HEK293T (cell line): Measurements from ENCODE around the gene LRSAM1.

Experiments
- CTCF ChIA-PET: fragments of 350-600 bp; formaldehyde crosslinking; extraction: SDS; loops from one replicate; lab custom pipeline; 2021; ENCODE audit warnings: antibody characterized with exemption, inconsistent platforms; lab: Yijun Ruan, JAX
- POLR2A ChIA-PET: fragments of 350-600 bp; formaldehyde crosslinking; extraction: SDS; loops from one replicate; lab custom pipeline; 2020; ENCODE audit warnings: antibody characterized with exemption, inconsistent platforms; lab: Yijun Ruan, JAX
- DNase-seq: peaks from one replicate; pipeline ENCODE4 v3.0.0; 2012; ENCODE audit warnings: mixed read lengths; ENCODE audit errors: extremely low spot score
- ARNT ChIP-seq: fragments of 450-650 bp; IDR thresholded peaks from 2 replicates; pipeline ENCODE4 v1.6.1; 2017; ENCODE audit warnings: mild to moderate bottlenecking
- BHLHE40 ChIP-seq: fragments of 450-650 bp; IDR thresholded peaks from 2 replicates; pipeline ENCODE4 v1.6.1; 2016; ENCODE audit warnings: mild to moderate bottlenecking, moderate library complexity, borderline replicate concordance
- CTBP1 ChIP-seq: fragments of 450-650 bp; IDR thresholded peaks from 2 replicates; pipeline ENCODE4 v1.6.1; 2016; ENCODE audit warnings: borderline replicate concordance
- ELF4 ChIP-seq: fragments of 450-650 bp; IDR thresholded peaks from 2 replicates; pipeline ENCODE4 v1.6.1; 2017; ENCODE audit warnings: antibody characterized with exemption
- FOXA1 ChIP-seq: fragments of 450-650 bp; IDR thresholded peaks from 2 replicates; pipeline ENCODE4 v1.6.1; 2016; ENCODE audit warnings: mild to moderate bottlenecking
- FOXK2 ChIP-seq: fragments of 450-650 bp; IDR thresholded peaks from 2 replicates; pipeline ENCODE4 v1.6.1; 2016; ENCODE audit warnings: mild to moderate bottlenecking
- FOXM1 ChIP-seq: fragments of 450-650 bp; IDR thresholded peaks from 2 replicates; pipeline ENCODE4 v1.6.1; 2017; ENCODE audit warnings: mild to moderate bottlenecking, borderline replicate concordance
- HDGF ChIP-seq: fragments of 450-650 bp; IDR thresholded peaks from 2 replicates; pipeline ENCODE4 v1.6.1; 2017; ENCODE audit warnings: antibody characterized with exemption, borderline replicate concordance
- L3MBTL2 ChIP-seq: fragments of 450-650 bp; conservative IDR thresholded peaks from 2 replicates; pipeline ENCODE4 v1.6.1; 2016; ENCODE audit warnings: mild to moderate bottlenecking
- LEF1 ChIP-seq: fragments of 450-650 bp; IDR thresholded peaks from 2 replicates; pipeline ENCODE4 v1.6.1; 2017; ENCODE audit warnings: mild to moderate bottlenecking, borderline replicate concordance
- NFRKB ChIP-seq: fragments of 450-650 bp; IDR thresholded peaks from 2 replicates; pipeline ENCODE4 v1.6.1; 2016; ENCODE audit warnings: mild to moderate bottlenecking, moderate library complexity
- SP1 ChIP-seq: fragments of 450-650 bp; IDR thresholded peaks from 2 replicates; pipeline ENCODE4 v1.6.1; 2017
- SUZ12 ChIP-seq: fragments of 450-650 bp; IDR thresholded peaks from 2 replicates; pipeline ENCODE4 v1.6.1; 2016; ENCODE audit warnings: mild to moderate bottlenecking
- TARDBP ChIP-seq: fragments of 450-650 bp; IDR thresholded peaks from 2 replicates; pipeline ENCODE4 v1.6.1; 2016
- ZNF384 ChIP-seq: fragments of 450-650 bp; IDR thresholded peaks from 2 replicates; pipeline ENCODE4 v1.6.1; 2016
- TF ChIP-seq, protein P1 (sequence below): fragments of 450-650 bp; IDR thresholded peaks from 2 replicates; pipeline ENCODE4 v1.6.1; 2016

Gene LRSAM1

DNA sequence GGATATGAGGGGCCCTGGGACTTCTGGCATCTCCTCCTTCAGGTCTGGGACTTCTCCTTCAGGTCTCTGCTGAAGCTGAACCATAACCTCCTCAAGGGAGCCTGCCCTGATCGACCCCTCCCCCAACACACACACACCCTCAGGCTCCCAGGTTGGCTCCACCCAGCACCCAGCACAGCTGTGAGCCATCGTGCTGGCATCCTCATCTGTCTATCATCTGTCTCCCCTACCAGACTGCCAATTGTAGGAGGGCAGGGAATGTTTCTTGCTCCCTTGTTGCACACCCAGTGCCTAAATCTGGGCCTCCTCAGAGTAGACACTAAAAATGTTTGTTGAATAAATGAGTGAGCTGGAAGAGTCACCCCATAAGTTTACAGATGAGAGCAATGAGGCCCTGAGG, 71.4 kb downstream of the LRSAM1 start:
- TF ChIP-seq TARDBP (no peak), HDGF (no peak), LEF1 (no peak), SP1 (no peak), ARNT (no peak), L3MBTL2 (no peak), SUZ12 (no peak)
- ChIA-PET POLR2A (no interaction called here), CTCF (no interaction called here)
- no peak for DNase-seq

DNA sequence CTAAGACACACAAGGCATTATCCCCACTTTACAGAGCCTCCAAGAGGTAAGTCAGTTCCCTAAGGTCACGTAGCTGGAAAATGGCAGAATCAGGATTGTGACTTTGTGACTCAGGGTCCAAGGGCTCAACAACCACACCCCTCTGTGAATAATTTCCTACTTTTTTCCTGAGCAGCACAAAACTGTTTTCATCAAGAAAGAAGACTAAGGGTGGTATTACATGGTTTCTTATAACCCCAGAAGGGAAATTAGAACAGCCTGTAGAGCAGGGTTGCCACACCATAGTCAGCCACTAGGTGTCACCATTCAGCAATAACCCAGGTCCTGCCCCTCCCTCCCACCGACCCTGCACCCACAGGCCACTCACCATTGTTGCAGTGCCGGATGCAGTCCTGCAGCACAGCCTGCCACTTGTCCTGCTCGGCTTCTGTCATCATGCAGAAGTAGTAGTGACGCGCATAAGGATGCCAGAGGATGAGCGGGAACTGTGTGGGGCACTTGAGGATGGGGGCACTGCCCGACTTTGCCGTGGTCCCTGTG, 72.1 kb downstream of the LRSAM1 start:
- ChIA-PET POLR2A (no interaction called here), CTCF (no interaction called here)
- DNase-seq, result peak; percentile 47
- no peak for TF ChIP-seq LEF1
- no peak for TF ChIP-seq ZNF384

- TF ChIP-seq FOXM1 (no peak), SP1 (no peak), CTBP1 (no peak), HDGF (no peak), NFRKB (no peak), ZNF384 (no peak), SUZ12 (no peak), TARDBP (no peak), LEF1 (no peak), FOXK2 (no peak), BHLHE40 (no peak), FOXA1 (no peak), ELF4 (no peak)
- TF ChIP-seq, protein P1, sequence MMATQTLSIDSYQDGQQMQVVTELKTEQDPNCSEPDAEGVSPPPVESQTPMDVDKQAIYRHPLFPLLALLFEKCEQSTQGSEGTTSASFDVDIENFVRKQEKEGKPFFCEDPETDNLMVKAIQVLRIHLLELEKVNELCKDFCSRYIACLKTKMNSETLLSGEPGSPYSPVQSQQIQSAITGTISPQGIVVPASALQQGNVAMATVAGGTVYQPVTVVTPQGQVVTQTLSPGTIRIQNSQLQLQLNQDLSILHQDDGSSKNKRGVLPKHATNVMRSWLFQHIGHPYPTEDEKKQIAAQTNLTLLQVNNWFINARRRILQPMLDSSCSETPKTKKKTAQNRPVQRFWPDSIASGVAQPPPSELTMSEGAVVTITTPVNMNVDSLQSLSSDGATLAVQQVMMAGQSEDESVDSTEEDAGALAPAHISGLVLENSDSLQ, result no peak
- DNase-seq, result no peak
- ChIA-PET POLR2A (no interaction called here), CTCF (no interaction called here)
These were observed 73.1 kb downstream of the LRSAM1 start for GRCh38 chr9:127524373-127524772.

DNA sequence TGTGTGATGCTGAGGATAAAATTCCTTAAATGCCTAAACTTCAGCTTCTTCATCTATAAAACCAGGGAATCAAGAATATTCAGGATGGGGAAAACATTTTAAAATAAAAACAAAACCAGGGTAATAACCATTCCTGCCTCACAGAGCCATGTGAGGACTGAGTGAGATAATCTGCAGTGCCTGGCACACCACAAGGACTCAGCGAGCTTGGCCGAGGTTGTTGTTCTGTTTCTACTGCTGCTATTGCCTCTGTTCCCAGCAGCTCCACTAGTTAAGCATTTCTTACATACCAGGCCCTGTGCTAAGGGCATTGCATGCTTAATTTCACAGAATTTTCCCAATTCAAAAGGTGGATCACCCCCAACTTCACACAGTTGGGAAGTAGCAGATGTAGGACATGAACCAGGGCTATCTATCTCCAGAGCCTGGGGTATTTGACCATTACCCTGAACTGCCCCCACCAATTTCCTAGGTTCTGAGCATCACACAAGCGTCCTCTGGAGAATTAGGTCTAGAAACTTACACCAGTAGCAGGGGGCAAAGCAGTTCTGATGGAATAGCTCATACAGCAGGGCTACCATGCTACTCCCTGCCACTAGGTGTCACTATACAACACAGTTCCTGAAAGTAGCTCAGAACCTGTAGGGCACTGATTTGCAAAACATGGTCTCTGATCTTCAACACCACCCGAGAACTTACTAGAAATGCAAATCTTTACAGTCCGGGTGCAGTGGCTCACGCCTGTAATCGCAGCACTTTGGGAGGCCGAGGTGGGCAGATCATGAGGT, 74.3 kb downstream of the LRSAM1 start:
- ChIA-PET POLR2A (no interaction called here), CTCF (interaction anchor here (0.6 to 1.4 kb wide), 5 partner anchors 8 to 64 kb away, joined by 3 to 4 read pairs (median 4); no protein-coding TSS in a partner anchor)
- TF ChIP-seq BHLHE40 (no peak), ELF4 (no peak), LEF1 (no peak), FOXA1 (no peak), TARDBP (no peak), SP1 (no peak), ZNF384 (no peak), CTBP1 (no peak)
- peak; percentile 46 for DNase-seq

GRCh38 chr9:127526655-127527559, 75.6 kb downstream of the LRSAM1 start:
- DNase-seq, result no peak
- TF ChIP-seq CTBP1 (no peak), L3MBTL2 (no peak), FOXA1 (no peak), BHLHE40 (no peak), TARDBP (no peak), ARNT (no peak), FOXM1 (no peak), NFRKB (no peak), LEF1 (no peak), SUZ12 (no peak)
- TF ChIP-seq, protein P1, result no peak
- ChIA-PET POLR2A (no interaction called here), CTCF (interaction anchor here (0.6 to 1.4 kb wide), 4 partner anchors 10 to 62 kb away, joined by 3 to 4 read pairs (median 4); no protein-coding TSS in a partner anchor)

DNA sequence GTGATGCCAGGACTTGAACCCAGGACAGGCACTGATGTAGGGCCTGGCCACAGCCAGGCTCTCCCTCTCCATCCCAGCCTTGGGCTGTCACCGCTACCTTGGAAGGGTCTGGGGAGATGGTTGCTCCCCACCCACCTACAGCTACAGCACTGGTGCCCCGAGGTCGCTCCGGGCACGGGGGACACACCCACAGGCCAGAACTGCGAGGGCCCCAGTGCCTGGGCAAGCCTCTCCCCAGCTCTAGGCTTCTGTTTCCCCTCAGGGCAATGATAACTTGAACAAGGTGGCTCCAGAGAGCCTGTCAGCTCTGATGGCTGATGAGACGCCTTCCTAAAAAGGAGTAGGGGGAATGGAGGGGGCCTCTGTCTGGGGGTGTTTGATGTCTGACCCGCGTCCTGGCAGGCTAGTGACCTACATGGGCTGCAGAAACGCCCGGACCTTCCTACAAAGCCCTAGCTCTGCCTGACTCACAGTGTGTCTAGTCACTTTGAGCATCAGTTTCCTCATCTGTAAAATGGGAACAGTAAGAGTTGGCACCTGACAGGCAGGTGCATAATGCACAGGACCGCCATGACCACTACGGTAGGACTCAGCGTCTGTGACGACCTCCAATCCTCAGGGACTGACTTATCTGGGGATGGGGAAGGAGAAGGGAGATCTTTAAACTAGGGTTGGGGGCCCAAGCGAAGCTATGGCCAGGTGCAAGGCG, 76.4 kb downstream of the LRSAM1 start:
- POLR2A ChIA-PET, result no interaction called here
- DNase-seq, result no peak
- CTCF ChIA-PET, result interaction anchor here (0.6 kb wide), 1 partner anchor 56 kb away, joined by 3 read pairs; no protein-coding TSS in a partner anchor
- TF ChIP-seq TARDBP, result no peak
- TF ChIP-seq ELF4, result no peak
- no peak for TF ChIP-seq BHLHE40
- TF ChIP-seq FOXM1, result no peak
- TF ChIP-seq CTBP1, result no peak
- TF ChIP-seq SUZ12, result no peak
- TF ChIP-seq HDGF, result no peak
